ENCODE data around the gene TCF4. TPM values are rescaled to one million over a fixed set of nuclear protein-coding genes. Genes with fewer than 3 reads are reported as not detected.

TCF4 gene
- total RNA-seq, 1 experiment from 2014 or later: 37.3 TPM

DNA sequence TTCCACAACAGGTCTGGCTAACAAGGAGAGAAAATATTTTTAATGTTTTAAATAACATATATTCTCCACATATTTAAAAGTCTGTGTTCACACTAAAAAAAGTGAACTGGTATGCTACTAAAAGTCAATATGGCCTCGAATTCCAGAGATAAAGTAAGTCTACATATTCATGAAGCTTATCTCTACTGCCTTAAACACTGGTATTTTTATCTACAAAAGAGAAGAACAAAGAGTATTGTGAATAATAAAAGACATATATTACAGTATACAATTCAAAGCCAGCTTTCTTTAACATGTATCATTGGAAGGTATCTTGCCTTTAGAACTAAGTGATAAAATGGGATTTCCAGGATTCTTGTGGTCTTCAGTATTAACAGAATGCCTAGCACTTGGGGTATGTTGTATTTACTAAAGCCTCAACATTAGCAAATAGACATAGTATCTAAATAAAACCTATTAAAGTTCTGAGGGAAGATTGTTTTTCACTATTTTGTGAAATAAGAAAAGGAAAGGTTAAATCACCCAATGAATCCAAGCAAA, 325.9 kb downstream of the TCF4 start:
- H3K27ac ChIP-seq: no peak overlapping the region
- no peaks in the 10 kb centered on the region; the same call in 1 of the 2 replicates for H3K36me3 ChIP-seq
- no peaks in the 10 kb centered on the region for H3K9me3 ChIP-seq (replicated peaks)
- DNase-seq: no peak
- no peaks in the 10 kb centered on the region for H3K27me3 ChIP-seq
- H3K4me1 ChIP-seq: peaks cover 18% of the 10 kb centered on the region
- H3K4me3 ChIP-seq: no peak overlapping the region

DNA sequence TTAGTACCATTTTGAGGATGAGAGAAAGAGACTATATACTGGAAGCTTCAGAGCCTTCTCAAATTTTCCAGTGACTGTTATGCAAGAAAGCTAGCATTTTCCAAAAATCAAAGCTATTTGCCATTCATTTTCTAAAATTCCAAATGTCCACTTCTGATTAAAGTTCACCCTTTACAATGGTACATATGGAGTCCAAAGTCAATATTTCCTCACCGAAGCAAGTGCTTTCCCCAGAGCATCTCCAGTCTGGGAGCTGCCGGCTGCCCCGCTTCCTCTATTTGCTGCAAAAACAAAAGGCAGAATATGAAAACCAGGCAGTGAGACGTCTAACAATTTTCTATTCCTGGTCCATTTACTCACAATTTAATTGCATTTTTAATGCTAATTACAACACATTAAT, 326.7 kb downstream of the TCF4 start:
- no peaks in the 10 kb centered on the region for H3K9me3 ChIP-seq (replicated peaks)
- H3K4me1 ChIP-seq: peaks cover 18% of the 10 kb centered on the region
- no peak for DNase-seq
- H3K4me3 ChIP-seq: no peak overlapping the region
- no peaks in the 10 kb centered on the region; the same call in 1 of the 2 replicates for H3K36me3 ChIP-seq
- H3K27me3 ChIP-seq: no peaks in the 10 kb centered on the region
- H3K27ac ChIP-seq: no peak overlapping the region

DNA sequence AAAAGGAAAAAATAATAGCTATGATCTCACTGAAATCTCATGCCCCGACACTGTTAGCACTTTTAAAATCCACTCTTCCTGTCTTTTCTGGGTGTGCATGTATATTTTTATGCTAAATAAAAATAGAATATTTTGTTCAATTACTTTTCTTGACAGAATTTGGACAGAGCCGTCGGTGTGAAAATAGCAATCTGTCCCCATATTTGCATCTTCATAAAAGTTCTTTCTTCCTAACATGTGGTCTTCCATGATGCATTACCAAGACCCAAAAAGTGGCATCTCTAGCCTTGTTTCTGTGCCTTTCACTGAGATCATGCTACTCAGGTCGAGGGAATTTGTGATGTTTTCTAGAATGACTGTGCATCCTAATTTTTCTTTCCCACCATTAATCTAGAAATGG, 329.9 kb downstream of the TCF4 start:
- Histone ChIP-seq H3K4me1 (no peaks in the 10 kb centered on the region), H3K36me3 (no peaks in the 10 kb centered on the region; the same call in none of the 2 replicates), H3K27ac (no peak overlapping the region), H3K27me3 (no peaks in the 10 kb centered on the region), H3K4me3 (no peak overlapping the region), H3K9me3 (replicated peaks) (no peaks in the 10 kb centered on the region)
- no peak for DNase-seq

DNA sequence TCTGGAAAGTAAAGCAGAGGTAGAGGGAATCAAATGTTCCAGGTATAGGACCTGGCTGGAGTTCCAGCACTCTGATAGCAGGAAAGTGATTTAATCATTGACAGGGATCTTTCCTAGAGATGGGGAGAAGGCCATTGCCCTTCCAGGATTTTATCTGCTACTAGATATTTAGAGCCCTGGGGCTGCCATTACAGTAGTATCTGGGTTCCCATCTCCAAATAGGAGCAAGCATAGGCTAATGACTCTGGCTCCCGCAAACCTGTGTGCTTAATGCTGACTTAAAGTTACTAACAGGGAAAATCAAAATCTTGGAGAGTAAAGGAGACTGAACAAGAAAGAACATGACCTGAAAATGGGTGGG, 331.1 kb downstream of the TCF4 start:
- Histone ChIP-seq H3K4me1 (no peaks in the 10 kb centered on the region), H3K27me3 (no peaks in the 10 kb centered on the region), H3K4me3 (no peak overlapping the region), H3K9me3 (replicated peaks) (no peaks in the 10 kb centered on the region), H3K27ac (no peak overlapping the region), H3K36me3 (no peaks in the 10 kb centered on the region; the same call in none of the 2 replicates)
- no peak for DNase-seq

DNA sequence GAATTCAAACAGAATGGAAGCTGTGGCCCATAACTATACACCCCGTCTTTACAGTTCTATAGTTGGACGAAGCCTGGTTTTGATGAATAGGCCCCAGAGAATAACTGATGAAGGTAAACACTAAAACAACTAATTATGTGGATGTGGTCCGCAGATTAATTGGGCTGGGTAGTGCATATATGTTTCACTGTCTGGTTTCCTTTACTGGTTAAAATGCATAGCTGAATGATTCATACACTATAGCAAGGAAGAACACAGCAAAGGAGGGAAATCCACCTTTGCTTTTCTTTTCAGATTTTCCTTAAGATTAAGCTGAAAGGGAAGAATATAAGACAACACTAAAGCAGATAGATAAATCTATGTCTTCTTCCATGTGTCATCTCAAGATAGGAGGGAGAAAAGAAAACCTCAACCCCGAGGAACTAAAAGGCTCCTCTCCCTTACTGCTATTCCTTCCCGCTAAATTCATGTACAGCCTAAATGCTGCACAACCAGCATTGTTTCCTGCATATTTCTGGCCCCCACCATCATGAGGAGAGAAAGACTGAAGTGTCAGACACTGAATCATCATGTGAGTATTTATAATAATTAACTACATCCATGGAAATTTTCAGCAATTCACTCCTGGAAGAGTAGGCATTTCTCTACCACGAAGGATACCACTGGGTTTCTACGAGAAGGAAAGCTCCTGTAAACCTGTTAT, 331.6 kb downstream of the TCF4 start:
- Histone ChIP-seq H3K36me3 (no peaks in the 10 kb centered on the region; the same call in 1 of the 2 replicates), H3K4me1 (no peaks in the 10 kb centered on the region), H3K4me3 (no peak overlapping the region), H3K27ac (no peak overlapping the region), H3K27me3 (no peaks in the 10 kb centered on the region), H3K9me3 (replicated peaks) (no peaks in the 10 kb centered on the region)
- DNase-seq: no peak

DNA sequence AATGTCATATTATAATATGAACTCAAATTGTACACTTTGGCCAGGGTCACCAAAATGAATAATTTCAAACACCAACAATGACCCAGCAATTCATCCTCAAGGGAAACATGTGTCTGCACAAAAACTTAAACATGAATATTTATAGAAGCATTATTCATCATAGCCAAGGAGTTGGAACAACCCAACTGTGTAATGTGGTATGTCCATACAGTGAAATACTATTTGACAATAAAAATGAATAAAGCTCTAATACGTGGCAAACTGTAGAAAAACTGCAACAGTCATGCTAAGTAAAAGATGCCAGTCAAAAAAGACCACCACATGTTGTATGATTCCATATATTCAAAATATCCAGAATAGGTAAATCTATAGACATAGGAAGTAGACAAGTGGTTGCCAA, 334.2 kb downstream of the TCF4 start:
- H3K27ac ChIP-seq: no peak overlapping the region
- DNase-seq: no peak
- no peaks in the 10 kb centered on the region for H3K4me1 ChIP-seq
- H3K27me3 ChIP-seq: no peaks in the 10 kb centered on the region
- H3K4me3 ChIP-seq: no peak overlapping the region
- no peaks in the 10 kb centered on the region for H3K9me3 ChIP-seq (replicated peaks)
- no peaks in the 10 kb centered on the region; the same call in 1 of the 2 replicates for H3K36me3 ChIP-seq

DNA sequence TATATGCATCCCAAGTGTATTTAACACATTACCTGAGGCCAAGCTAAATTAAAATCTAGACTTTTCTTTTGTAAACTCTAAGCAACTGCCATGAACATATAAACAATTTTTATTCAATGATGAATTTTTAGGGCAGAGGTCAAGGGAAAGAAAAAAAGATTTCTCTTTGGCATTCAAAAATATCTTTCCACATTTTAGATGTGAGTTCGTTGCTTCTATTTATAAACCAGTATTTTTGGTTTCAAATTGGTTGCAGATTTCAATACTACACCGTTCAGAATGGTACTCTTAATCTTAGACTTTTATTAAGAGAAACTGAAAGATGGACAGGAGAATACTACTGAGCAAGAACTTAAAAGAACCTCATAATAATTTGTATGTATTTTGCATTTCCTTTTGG, 335.1 kb downstream of the TCF4 start:
- H3K36me3 ChIP-seq: no peaks in the 10 kb centered on the region; the same call in 1 of the 2 replicates
- no peak overlapping the region for H3K4me3 ChIP-seq
- H3K27ac ChIP-seq: no peak overlapping the region

DNA sequence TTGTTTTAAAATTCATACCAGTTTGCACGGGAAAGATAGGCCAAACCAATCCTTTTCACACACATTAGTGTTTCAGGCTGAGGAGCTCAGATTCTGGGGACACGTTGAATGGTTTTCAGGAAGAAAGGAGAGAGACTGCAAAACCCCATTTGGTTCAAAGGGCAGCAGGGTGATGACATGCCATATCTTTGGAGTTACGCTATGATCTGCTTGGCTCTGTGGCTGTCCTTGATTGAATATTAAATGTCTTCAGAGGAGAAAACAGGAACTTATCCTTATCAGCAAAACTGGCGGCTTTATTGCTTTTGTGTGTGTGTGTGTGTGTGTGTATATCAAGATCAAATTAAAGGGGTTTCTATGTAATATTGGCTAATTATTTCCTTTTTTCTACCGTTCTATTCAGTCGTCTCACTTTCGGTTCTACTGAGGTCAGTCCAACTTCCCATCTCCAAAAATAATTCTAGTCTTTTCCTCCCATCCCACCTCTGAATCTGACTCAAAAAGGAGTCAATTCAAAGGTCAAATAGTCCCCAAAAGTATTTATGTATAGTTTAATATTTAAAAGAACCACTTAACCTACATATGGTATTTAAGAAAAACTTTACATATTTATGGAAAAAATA, 335.8 kb downstream of the TCF4 start:
- no peak for DNase-seq
- Histone ChIP-seq H3K9me3 (replicated peaks) (no peaks in the 10 kb centered on the region), H3K27me3 (no peaks in the 10 kb centered on the region), H3K27ac (no peak overlapping the region), H3K36me3 (no peaks in the 10 kb centered on the region; the same call in 1 of the 2 replicates), H3K4me3 (no peak overlapping the region), H3K4me1 (no peaks in the 10 kb centered on the region)

More for the DNA sequence above, 335.1 kb downstream of the TCF4 start:
- no peaks in the 10 kb centered on the region for H3K4me1 ChIP-seq
- H3K9me3 ChIP-seq (replicated peaks): no peaks in the 10 kb centered on the region
- DNase-seq: no peak
- no peaks in the 10 kb centered on the region for H3K27me3 ChIP-seq

DNA sequence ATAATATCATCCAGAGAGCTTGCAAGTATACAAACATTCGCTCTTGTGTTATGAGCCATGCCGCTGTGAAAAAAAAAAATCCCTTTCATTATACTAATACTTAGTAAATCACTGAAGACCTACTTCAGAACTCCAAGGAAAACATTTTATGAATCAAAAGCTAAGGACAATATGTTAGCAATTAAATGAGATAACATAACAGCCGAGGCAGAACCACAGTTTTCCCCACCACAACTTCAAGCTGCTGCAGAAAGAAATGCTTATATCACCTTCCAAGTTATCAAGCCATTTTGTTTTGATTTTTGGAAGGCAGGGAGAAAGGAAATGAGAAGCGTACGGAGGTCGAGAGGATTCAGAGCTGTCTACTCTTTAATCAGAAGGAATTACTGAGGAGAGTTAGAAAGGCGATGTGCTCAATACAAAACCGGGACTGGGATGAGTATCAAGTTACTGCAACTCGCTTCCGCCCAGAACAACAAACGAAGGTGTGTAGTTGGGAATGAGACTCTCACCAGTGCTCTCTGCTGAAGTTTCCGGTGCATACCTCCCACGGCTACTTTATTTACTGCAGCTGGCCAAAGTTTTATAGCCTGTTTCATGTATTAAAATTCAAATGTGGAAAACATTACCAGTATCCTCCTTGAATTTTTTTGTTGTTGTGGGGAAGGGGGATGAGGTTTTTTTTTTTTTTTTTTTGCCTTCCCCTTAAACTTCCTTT, 336.6 kb downstream of the TCF4 start:
- no peaks in the 10 kb centered on the region for H3K4me1 ChIP-seq
- no peaks in the 10 kb centered on the region for H3K9me3 ChIP-seq (replicated peaks)
- no peak overlapping the region for H3K4me3 ChIP-seq
- DNase-seq: no peak
- no peaks in the 10 kb centered on the region; the same call in 1 of the 2 replicates for H3K36me3 ChIP-seq
- H3K27me3 ChIP-seq: no peaks in the 10 kb centered on the region
- H3K27ac ChIP-seq: no peak overlapping the region

DNA sequence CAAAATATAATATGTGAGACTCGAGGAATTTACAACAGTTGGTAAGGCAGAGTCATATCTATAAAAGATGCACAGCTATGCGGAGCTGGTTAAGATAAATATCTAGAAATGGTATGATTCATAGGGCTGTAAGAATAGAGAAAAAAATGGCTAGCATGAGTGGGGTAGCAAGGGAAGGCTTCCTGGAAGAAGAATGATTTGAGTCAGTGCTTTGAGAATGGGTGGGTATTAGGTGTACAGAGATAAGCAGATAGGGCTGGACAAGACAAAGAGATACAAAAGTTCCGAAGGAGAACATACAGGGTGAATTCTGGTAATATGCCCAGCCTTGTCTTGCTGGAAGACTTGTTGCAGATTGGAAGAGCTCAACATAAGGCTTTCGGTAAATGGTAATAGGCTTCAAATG, 337.2 kb downstream of the TCF4 start:
- no peaks in the 10 kb centered on the region for H3K27me3 ChIP-seq
- no peak overlapping the region for H3K4me3 ChIP-seq
- no peaks in the 10 kb centered on the region; the same call in 1 of the 2 replicates for H3K36me3 ChIP-seq
- no peaks in the 10 kb centered on the region for H3K4me1 ChIP-seq
- no peak overlapping the region for H3K27ac ChIP-seq
- H3K9me3 ChIP-seq (replicated peaks): no peaks in the 10 kb centered on the region
- DNase-seq: no peak

DNA sequence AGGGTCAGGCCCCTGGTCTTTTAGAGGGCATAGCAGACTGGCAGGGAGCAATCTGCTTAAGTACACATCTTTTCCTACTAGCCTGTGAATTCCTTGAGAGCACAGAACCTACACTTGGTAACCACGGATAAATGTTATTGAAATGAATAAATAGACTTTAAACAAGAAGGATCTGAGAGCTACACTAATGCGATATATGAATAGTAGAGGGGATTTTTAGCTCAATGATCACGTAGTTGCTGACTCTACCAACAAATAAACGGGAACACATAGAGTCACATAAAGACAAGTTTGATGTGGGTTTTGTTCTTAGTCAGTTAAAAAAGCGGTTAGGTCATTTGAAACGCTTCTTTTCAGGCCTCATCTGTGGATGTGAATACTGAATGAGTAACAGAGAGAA, 338.4 kb downstream of the TCF4 start:
- no peak overlapping the region for H3K4me3 ChIP-seq
- no peaks in the 10 kb centered on the region for H3K27me3 ChIP-seq
- DNase-seq: no peak
- H3K36me3 ChIP-seq: no peaks in the 10 kb centered on the region; the same call in 1 of the 2 replicates
- no peak overlapping the region for H3K27ac ChIP-seq
- no peaks in the 10 kb centered on the region for H3K9me3 ChIP-seq (replicated peaks)
- peaks cover 7% of the 10 kb centered on the region for H3K4me1 ChIP-seq

DNA sequence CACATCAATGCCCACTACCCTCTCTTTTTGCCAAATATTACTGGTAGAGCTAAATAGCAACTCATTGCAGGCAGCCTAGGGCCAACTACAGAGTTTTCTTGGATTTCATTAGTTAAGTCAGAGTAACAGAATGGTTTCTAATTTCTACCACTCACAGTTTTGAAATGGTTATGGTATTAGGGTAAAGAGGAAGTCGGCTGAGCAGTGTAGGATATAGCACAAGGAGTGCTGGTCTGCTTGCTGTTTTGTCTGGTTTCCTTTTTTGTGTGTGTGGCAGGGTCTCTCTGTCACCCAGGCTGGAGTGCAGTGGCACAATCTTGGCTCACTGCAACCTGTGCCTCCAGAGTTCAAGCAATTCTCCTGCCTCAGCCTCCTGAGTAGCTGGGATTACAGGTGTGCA, 339.5 kb downstream of the TCF4 start:
- no peak overlapping the region for H3K27ac ChIP-seq
- no peaks in the 10 kb centered on the region for H3K9me3 ChIP-seq (replicated peaks)
- peaks cover 18% of the 10 kb centered on the region for H3K4me1 ChIP-seq
- no peaks in the 10 kb centered on the region for H3K27me3 ChIP-seq
- H3K4me3 ChIP-seq: no peak overlapping the region
- no peak for DNase-seq
- H3K36me3 ChIP-seq: no peaks in the 10 kb centered on the region

DNA sequence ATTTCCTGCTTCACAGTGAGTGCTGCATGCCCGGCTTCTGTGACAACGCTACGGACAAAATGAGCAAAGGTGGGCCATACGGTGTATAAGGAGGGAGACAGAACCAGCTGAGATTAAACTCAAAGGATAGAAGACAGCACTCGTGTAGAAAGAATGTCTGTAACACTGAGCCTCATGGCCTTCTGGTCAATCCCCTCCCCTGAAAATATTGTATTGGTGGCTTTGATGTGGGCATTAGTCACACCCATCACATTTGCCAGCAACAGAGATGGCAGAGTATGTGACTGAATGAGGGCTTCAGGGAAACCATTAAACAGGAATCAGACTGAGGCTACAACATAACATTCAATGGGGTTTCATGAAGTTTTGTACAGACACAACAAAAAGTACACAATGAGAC, 341.0 kb downstream of the TCF4 start:
- H3K27ac ChIP-seq: no peak overlapping the region
- peaks cover 19% of the 10 kb centered on the region for H3K4me1 ChIP-seq
- no peaks in the 10 kb centered on the region for H3K9me3 ChIP-seq (replicated peaks)
- no peaks in the 10 kb centered on the region for H3K27me3 ChIP-seq
- no peak for DNase-seq
- H3K36me3 ChIP-seq: 0 out of 2 replicates have a peak, but pooled peaks cover 2% of the 10 kb centered on the region
- no peak overlapping the region for H3K4me3 ChIP-seq

DNA sequence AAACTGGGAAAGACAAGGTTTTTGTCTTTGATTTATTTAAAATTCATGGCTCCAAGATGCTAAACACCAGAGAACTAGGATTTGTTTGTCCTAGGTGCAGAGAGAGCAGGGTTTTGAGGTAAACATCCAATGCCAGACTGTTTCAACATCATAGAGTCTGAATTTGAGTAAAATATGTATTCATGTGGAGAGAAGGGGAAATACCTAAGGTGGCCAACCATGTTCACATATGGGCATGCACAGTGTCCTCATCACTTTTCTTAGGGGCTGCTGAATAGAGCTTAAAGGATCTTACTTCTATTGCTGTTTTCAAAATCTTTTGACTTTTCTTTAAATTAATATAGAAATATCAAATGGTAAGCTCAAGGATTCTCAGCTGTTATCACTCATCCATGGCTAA, 341.7 kb downstream of the TCF4 start:
- Histone ChIP-seq H3K4me1 (peaks cover 19% of the 10 kb centered on the region), H3K36me3 (0 out of 2 replicates have a peak, but pooled peaks cover 2% of the 10 kb centered on the region), H3K27ac (no peak overlapping the region), H3K27me3 (no peaks in the 10 kb centered on the region), H3K4me3 (no peak overlapping the region), H3K9me3 (replicated peaks) (no peaks in the 10 kb centered on the region)
- no peak for DNase-seq

DNA sequence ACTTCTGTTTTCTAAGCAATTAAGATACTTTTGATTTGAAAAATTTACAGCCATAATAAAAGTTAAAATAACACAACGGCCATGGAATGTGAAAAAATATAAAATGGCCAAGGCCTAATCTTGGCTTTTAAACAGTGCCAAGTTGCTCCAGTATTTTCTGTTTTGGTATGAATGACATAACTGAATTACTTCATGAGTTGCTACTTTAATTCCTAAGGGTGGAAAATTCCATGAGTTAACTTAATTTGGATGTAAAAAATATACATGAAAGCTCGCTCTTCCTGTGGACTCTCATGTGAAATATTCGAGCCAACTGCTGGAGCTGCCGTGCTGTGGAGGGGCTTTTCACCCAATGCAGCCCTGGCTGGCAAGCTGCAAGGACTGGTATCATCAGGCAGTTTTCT, 342.8 kb downstream of the TCF4 start:
- no peak overlapping the region for H3K4me3 ChIP-seq
- no peak overlapping the region for H3K27ac ChIP-seq
- no peak for DNase-seq
- H3K4me1 ChIP-seq: peaks cover 24% of the 10 kb centered on the region
- H3K36me3 ChIP-seq: 0 out of 2 replicates have a peak, but pooled peaks cover 2% of the 10 kb centered on the region
- H3K27me3 ChIP-seq: no peaks in the 10 kb centered on the region
- H3K9me3 ChIP-seq (replicated peaks): no peaks in the 10 kb centered on the region

Data from SJCRH30 (cell line).